HG03469 (cell line): ENCODE measurements around the gene SLC50A1.

Source experiments
- ATAC-seq: cut with Tn5 transposase; IDR thresholded peaks from one replicate; pipeline ENCODE4 v1.9.1; 2021; ENCODE audit warnings: mild to moderate bottlenecking, moderate library complexity, moderate number of reproducible peaks; ENCODE audit not compliant: unreplicated experiment

SLC50A1 gene

GRCh38 chr1:155169541-155169940, 33.9 kb downstream of the SLC50A1 start:
- no peak for ATAC-seq

GRCh38 chr1:155170101-155170785, 34.6 kb downstream of the SLC50A1 start:
- ATAC-seq: no peak

GRCh38 chr1:155170806-155171205, 35.2 kb downstream of the SLC50A1 start:
- ATAC-seq: no peak

GRCh38 chr1:155171836-155172731, 36.4 kb downstream of the SLC50A1 start:
- no peak for ATAC-seq

- peak; percentile 48 for ATAC-seq
Observed at GRCh38 chr1:155172732-155173477, 37.3 kb downstream of the SLC50A1 start, which contains the start of gene KRTCAP2. Gene KRTCAP2 (minus strand): TSS chr1:155173304. CDS start chr1:155173224, 80 bp downstream.

- no peak for ATAC-seq
Observed at GRCh38 chr1:155173478-155174323, 38.0 kb downstream of the SLC50A1 start, which contains the start of gene TRIM46. Gene TRIM46 (plus strand): TSS chr1:155173849. CDS start chr1:155173967, 118 bp downstream.

GRCh38 chr1:155174324-155175280, 39.0 kb downstream of the SLC50A1 start:
- no peak for ATAC-seq

- ATAC-seq: no peak
Observed at GRCh38 chr1:155175281-155175926, 39.8 kb downstream of the SLC50A1 start.

GRCh38 chr1:155175927-155176371, 40.3 kb downstream of the SLC50A1 start:
- no peak for ATAC-seq

- ATAC-seq: no peak
Observed at GRCh38 chr1:155176544-155177071, 41.0 kb downstream of the SLC50A1 start.

- no peak for ATAC-seq
Observed at GRCh38 chr1:155177192-155177917, 41.7 kb downstream of the SLC50A1 start.

GRCh38 chr1:155177918-155178281, 42.2 kb downstream of the SLC50A1 start:
- no peak for ATAC-seq

- no peak for ATAC-seq
Observed at GRCh38 chr1:155178441-155179111, 42.9 kb downstream of the SLC50A1 start.

- no peak for ATAC-seq
Observed at GRCh38 chr1:155179112-155180031, 43.7 kb downstream of the SLC50A1 start.

- no peak for ATAC-seq
Observed at GRCh38 chr1:155181371-155182051, 45.9 kb downstream of the SLC50A1 start.
